ENCODE results near the gene HOOK1. TPM values are rescaled to one million over a fixed set of nuclear protein-coding genes. Genes with fewer than 3 reads are reported as not detected.

The HOOK1 gene
- total and polyA plus RNA-seq, 12 donors, result 0.61 to 6.1 (median 3.0) TPM

DNA sequence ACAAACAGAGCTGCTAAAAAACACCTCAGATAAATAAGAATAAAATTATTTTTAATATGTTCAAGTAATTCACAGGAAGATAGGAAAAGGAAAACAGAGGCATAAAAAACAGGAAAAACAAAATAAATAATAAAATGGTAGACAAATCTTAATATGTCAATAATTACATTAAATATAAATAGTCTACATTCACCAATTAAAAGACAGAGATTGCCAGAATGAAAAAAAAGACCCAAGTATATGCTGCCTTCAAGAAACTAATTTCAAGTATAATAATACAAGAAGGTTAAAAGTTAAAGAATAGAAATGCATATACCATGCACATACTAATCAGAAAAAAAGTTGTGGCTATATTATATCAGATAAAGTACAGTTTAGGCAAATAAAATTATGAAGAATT, 109.9 kb downstream of the HOOK1 start:
- Histone ChIP-seq H3K27me3 (peaks cover 0 to 50% (median 15%) of the 10 kb centered on the region in 7 donors), H3K36me3 (no peaks in the 10 kb centered on the region), H3K4me1 (peaks cover 0 to 24% (median 1%) of the 10 kb centered on the region in 9 donors), H3K9me3 (peaks cover 0 to 20% (median 7%) of the 10 kb centered on the region in 11 donors), H3K4me3 (peak overlapping the region in 6 of 10 donors; percentile 44 to 64 (median 62)), H3K27ac (peak overlapping the region in 4 of 10 donors; percentile 83 to 97 (median 90))
- ATAC-seq (no peak), DNase-seq (no peak)
- intact Hi-C loops (cut with DNase I), result no loop called here
- TF ChIP-seq, protein P1, sequence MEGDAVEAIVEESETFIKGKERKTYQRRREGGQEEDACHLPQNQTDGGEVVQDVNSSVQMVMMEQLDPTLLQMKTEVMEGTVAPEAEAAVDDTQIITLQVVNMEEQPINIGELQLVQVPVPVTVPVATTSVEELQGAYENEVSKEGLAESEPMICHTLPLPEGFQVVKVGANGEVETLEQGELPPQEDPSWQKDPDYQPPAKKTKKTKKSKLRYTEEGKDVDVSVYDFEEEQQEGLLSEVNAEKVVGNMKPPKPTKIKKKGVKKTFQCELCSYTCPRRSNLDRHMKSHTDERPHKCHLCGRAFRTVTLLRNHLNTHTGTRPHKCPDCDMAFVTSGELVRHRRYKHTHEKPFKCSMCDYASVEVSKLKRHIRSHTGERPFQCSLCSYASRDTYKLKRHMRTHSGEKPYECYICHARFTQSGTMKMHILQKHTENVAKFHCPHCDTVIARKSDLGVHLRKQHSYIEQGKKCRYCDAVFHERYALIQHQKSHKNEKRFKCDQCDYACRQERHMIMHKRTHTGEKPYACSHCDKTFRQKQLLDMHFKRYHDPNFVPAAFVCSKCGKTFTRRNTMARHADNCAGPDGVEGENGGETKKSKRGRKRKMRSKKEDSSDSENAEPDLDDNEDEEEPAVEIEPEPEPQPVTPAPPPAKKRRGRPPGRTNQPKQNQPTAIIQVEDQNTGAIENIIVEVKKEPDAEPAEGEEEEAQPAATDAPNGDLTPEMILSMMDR (IDR thresholded peaks at IDR 0.05), result no peak

Other genes with a start within 250 kb of the HOOK1 start
- gene CYP2J2, start 111.8 kb downstream of the HOOK1 start, total RNA-seq, result 100 to 1,000 TPM in 7 of 10 donors, 10 to 100 TPM in 3; 24.0 to 212 (median 130) TPM
- 100 to 1,000 TPM in 1 of 2 donors, 10 to 100 TPM in 1; 73.6 to 188 TPM for gene CYP2J2, start 111.8 kb downstream of the HOOK1 start, polyA plus RNA-seq